T-helper 1 cell treated with Interleukin-12 subunit alpha and Interleukin-12 subunit beta and Interleukin-4 antibody, amounts not matched to agents 30 μg/mL and 1 μg/mL, for 36 hours (primary cell): ENCODE data around the gene HECW1.

ENCODE experiments used
- H3K27ac Mint-ChIP-seq: one replicate; pipeline ENCODE4 v1.8.0; 2021; ENCODE audit warnings: mild to moderate bottlenecking, mixed read lengths
- H3K27me3 Mint-ChIP-seq: one replicate; pipeline ENCODE4 v1.8.0; 2021; ENCODE audit warnings: low read depth, mixed read lengths
- H3K36me3 Mint-ChIP-seq: one replicate; pipeline ENCODE4 v1.8.0; 2021; ENCODE audit warnings: low read depth, mixed read lengths
- H3K4me1 Mint-ChIP-seq: one replicate; pipeline ENCODE4 v1.8.0; 2021; ENCODE audit warnings: low read depth, mixed read lengths
- H3K4me3 Mint-ChIP-seq: one replicate; pipeline ENCODE4 v1.8.0; 2021; ENCODE audit warnings: mild to moderate bottlenecking, moderate library complexity, mixed read lengths
- H3K9me3 Mint-ChIP-seq: one replicate; pipeline ENCODE4 v1.8.0; 2021; ENCODE audit warnings: mixed read lengths

Gene HECW1

GRCh38 chr7:43398831-43399230 is 286.4 kb downstream of the HECW1 start:
- peaks cover 14% of the 10 kb centered on the region for H3K27me3 Mint-ChIP-seq
- no peak overlapping the region for H3K4me3 Mint-ChIP-seq
- H3K4me1 Mint-ChIP-seq: no peaks in the 10 kb centered on the region
- H3K36me3 Mint-ChIP-seq: no peaks in the 10 kb centered on the region
- H3K27ac Mint-ChIP-seq: no peak overlapping the region
- no peaks in the 10 kb centered on the region for H3K9me3 Mint-ChIP-seq

- no peaks in the 10 kb centered on the region for H3K36me3 Mint-ChIP-seq
- H3K4me1 Mint-ChIP-seq: no peaks in the 10 kb centered on the region
- H3K9me3 Mint-ChIP-seq: no peaks in the 10 kb centered on the region
- H3K4me3 Mint-ChIP-seq: no peak overlapping the region
- H3K27me3 Mint-ChIP-seq: peaks cover 6% of the 10 kb centered on the region
- H3K27ac Mint-ChIP-seq: no peak overlapping the region
Measured at GRCh38 chr7:43405948-43406347, 293.5 kb downstream of the HECW1 start.

GRCh38 chr7:43406961-43407360 is 294.5 kb downstream of the HECW1 start:
- H3K4me1 Mint-ChIP-seq: no peaks in the 10 kb centered on the region
- H3K9me3 Mint-ChIP-seq: no peaks in the 10 kb centered on the region
- H3K36me3 Mint-ChIP-seq: no peaks in the 10 kb centered on the region
- no peak overlapping the region for H3K4me3 Mint-ChIP-seq
- H3K27ac Mint-ChIP-seq: no peak overlapping the region
- H3K27me3 Mint-ChIP-seq: peaks cover 5% of the 10 kb centered on the region

GRCh38 chr7:43408981-43409380 is 296.5 kb downstream of the HECW1 start:
- H3K27ac Mint-ChIP-seq: no peak overlapping the region
- H3K27me3 Mint-ChIP-seq: no peaks in the 10 kb centered on the region
- H3K9me3 Mint-ChIP-seq: no peaks in the 10 kb centered on the region
- no peaks in the 10 kb centered on the region for H3K36me3 Mint-ChIP-seq
- H3K4me3 Mint-ChIP-seq: no peak overlapping the region
- no peaks in the 10 kb centered on the region for H3K4me1 Mint-ChIP-seq

GRCh38 chr7:43417455-43417854 is 305.0 kb downstream of the HECW1 start:
- no peak overlapping the region for H3K4me3 Mint-ChIP-seq
- H3K36me3 Mint-ChIP-seq: no peaks in the 10 kb centered on the region
- H3K27me3 Mint-ChIP-seq: peaks cover 7% of the 10 kb centered on the region
- H3K27ac Mint-ChIP-seq: no peak overlapping the region
- no peaks in the 10 kb centered on the region for H3K9me3 Mint-ChIP-seq
- no peaks in the 10 kb centered on the region for H3K4me1 Mint-ChIP-seq

- Mint-ChIP-seq H3K27ac (no peak overlapping the region), H3K4me3 (no peak overlapping the region), H3K36me3 (no peaks in the 10 kb centered on the region), H3K4me1 (no peaks in the 10 kb centered on the region), H3K9me3 (no peaks in the 10 kb centered on the region), H3K27me3 (no peaks in the 10 kb centered on the region)
Measured at GRCh38 chr7:43430411-43430810, 318.0 kb downstream of the HECW1 start.

- Mint-ChIP-seq H3K36me3 (no peaks in the 10 kb centered on the region), H3K4me3 (no peak overlapping the region), H3K9me3 (no peaks in the 10 kb centered on the region), H3K27me3 (no peaks in the 10 kb centered on the region), H3K4me1 (no peaks in the 10 kb centered on the region), H3K27ac (no peak overlapping the region)
Measured at GRCh38 chr7:43431020-43431595, 318.7 kb downstream of the HECW1 start.

- Mint-ChIP-seq H3K36me3 (no peaks in the 10 kb centered on the region), H3K9me3 (no peaks in the 10 kb centered on the region), H3K27ac (no peak overlapping the region), H3K4me1 (no peaks in the 10 kb centered on the region), H3K4me3 (no peak overlapping the region), H3K27me3 (no peaks in the 10 kb centered on the region)
Measured at GRCh38 chr7:43433639-43434038, 321.2 kb downstream of the HECW1 start.

- no peaks in the 10 kb centered on the region for H3K9me3 Mint-ChIP-seq
- H3K27ac Mint-ChIP-seq: no peak overlapping the region
- H3K4me1 Mint-ChIP-seq: no peaks in the 10 kb centered on the region
- no peaks in the 10 kb centered on the region for H3K36me3 Mint-ChIP-seq
- H3K27me3 Mint-ChIP-seq: no peaks in the 10 kb centered on the region
- H3K4me3 Mint-ChIP-seq: no peak overlapping the region
Measured at GRCh38 chr7:43437001-43437400, 324.6 kb downstream of the HECW1 start.

GRCh38 chr7:43438897-43439479 is 326.5 kb downstream of the HECW1 start:
- Mint-ChIP-seq H3K27me3 (no peaks in the 10 kb centered on the region), H3K36me3 (no peaks in the 10 kb centered on the region), H3K4me3 (no peak overlapping the region), H3K4me1 (no peaks in the 10 kb centered on the region), H3K27ac (no peak overlapping the region), H3K9me3 (no peaks in the 10 kb centered on the region)

- Mint-ChIP-seq H3K27me3 (no peaks in the 10 kb centered on the region), H3K4me1 (no peaks in the 10 kb centered on the region), H3K9me3 (no peaks in the 10 kb centered on the region), H3K27ac (no peak overlapping the region), H3K36me3 (no peaks in the 10 kb centered on the region), H3K4me3 (no peak overlapping the region)
Measured at GRCh38 chr7:43439631-43440401, 327.4 kb downstream of the HECW1 start.

- no peak overlapping the region for H3K4me3 Mint-ChIP-seq
- no peaks in the 10 kb centered on the region for H3K36me3 Mint-ChIP-seq
- H3K9me3 Mint-ChIP-seq: no peaks in the 10 kb centered on the region
- no peak overlapping the region for H3K27ac Mint-ChIP-seq
- H3K27me3 Mint-ChIP-seq: no peaks in the 10 kb centered on the region
- no peaks in the 10 kb centered on the region for H3K4me1 Mint-ChIP-seq
Measured at GRCh38 chr7:43441231-43442130, 329.0 kb downstream of the HECW1 start.

- Mint-ChIP-seq H3K4me3 (no peak overlapping the region), H3K27me3 (no peaks in the 10 kb centered on the region), H3K36me3 (no peaks in the 10 kb centered on the region), H3K9me3 (no peaks in the 10 kb centered on the region), H3K4me1 (no peaks in the 10 kb centered on the region), H3K27ac (no peak overlapping the region)
Measured at GRCh38 chr7:43443381-43443780, 330.9 kb downstream of the HECW1 start.

- Mint-ChIP-seq H3K27ac (no peak overlapping the region), H3K4me1 (no peaks in the 10 kb centered on the region), H3K9me3 (no peaks in the 10 kb centered on the region), H3K4me3 (no peak overlapping the region), H3K36me3 (no peaks in the 10 kb centered on the region), H3K27me3 (peaks cover 7% of the 10 kb centered on the region)
Measured at GRCh38 chr7:43444711-43445578, 332.5 kb downstream of the HECW1 start.
